ENCODE data around the gene SMARCA2.

Gene SMARCA2

DNA sequence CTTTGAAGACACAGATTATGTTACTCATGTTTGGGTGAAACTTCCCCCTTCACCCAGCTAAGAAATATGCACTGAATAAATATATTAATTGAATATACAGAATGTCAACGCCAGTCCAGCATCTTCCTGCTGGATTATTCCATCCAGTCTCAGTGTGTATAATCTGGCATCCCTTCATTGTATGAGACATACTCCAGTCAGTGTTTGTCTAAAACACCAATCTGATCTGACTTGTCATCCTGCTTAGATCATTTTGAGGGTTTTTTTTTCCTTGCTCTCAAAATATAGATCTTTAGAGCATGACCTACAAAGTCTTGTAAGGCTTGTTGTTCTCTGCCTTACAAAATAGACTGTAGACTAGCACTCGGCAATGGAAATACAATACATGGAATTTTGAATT, 195.1 kb downstream of the SMARCA2 start:
- no peak for DNase-seq (ENCODE audit: low read depth, low spot score)

DNA sequence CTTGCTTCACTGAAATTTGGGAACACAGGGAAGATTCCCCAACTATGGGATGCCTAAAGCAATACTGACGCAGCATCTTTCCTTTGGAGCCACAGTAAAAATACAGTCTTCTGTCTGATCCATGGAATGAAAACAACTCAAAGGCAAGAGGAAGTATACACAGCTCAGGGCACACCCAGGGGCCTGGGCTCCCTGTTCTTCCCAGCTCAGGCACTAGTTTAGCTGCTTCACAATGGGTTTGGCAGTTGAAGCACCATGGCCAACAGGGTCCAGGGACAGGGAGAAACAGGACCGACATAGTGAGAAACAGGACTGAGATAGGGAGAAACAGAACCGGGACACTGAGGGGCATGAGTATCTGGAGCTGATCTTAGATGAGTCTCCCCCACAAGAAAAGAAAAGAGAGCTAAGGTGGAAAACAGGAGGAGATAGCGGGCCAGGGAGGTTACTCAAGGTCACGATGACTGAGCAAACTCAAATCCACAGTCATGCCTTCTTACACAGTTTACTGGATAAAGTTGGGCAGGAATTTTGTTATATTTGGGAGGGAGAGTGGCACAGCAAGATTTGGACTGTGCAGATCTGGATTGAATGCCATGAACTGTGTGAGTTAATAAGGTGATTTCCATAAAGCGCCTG, 198.8 kb downstream of the SMARCA2 start:
- no peak for DNase-seq (ENCODE audit: low read depth, low spot score)

DNA sequence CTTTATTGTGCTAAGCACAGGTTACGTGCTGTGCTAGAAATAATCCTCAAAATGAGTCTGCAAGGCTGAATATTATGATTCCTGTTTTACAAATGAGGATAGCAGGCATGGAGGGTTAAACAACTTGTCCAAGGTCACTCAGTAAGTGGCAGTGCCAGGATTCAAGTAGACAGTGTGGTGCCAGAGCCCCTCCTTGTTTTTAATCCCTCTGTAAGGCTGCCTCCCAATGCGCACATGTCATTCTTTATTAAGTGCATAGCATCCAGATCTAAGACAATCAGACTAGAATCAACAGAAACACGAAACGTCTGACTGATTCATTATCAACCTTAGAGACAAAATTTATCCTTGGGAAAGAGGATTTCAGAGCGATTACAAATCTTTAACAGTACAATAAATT, 199.6 kb downstream of the SMARCA2 start:
- no peak for DNase-seq (ENCODE audit: low read depth, low spot score)

DNA sequence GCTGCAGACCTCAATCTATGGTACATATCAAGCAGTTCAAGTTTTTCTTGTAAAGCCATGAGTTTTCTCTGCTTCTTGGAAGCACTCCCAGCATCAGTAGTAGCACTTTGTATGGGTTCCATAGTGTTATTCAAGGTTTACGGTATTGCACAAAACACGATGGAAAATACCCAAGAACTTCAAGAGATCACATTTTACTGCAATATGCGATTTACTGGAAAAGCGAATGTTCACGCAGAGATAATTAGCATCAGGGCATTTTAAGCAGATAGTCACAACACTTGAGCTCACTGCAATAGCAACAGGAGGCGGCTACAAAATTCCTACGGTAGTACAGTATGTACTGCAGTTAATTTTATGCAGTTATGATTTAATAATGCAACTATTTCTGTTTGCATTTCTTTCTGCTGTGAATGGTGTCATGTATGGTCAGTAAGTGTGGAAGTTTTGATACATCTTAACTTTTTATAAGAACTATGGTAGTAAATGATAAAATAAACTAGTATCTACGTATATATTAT, 200.8 kb downstream of the SMARCA2 start:
- no peak for DNase-seq (ENCODE audit: low read depth, low spot score)

DNA sequence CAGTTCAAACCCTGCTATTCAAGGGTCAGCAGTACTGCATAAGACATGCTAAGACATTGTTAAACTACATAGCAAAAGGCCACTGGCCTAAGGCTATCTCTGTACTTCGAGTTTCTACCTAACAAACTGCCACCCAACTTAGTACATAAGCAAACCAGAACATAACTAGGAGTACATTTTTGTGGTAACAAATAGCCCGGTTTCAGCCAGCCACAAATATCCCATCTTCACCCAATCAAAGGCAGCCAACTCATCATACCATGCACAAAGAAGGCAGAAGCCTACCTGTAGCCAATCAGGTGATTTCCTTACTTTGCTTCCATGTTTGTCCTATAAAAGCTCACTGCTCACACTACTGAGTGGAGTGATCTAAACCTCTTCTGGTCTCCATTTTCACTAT, 201.4 kb downstream of the SMARCA2 start:
- DNase-seq (ENCODE audit: low read depth, low spot score): no peak

DNA sequence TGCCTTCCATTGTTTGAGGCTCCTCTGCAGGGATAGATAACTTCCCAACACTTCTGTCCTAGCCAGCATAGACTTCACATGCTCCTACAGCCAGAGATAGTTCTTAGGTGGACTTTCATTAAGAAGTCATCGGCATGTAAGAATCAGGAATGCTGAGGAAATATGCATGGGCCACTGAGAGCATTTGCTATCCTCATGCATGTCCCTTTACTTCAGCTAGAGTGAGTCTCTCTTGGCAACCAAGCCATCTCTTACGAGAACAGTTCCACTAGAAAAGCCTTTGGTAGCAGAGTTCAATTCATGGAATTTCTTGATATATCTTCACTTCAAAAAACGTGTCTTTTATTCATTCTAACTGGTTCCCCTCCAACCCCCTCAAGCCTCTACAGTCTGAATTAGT, 202.4 kb downstream of the SMARCA2 start:
- no peak for DNase-seq (ENCODE audit: low read depth, low spot score)

DNA sequence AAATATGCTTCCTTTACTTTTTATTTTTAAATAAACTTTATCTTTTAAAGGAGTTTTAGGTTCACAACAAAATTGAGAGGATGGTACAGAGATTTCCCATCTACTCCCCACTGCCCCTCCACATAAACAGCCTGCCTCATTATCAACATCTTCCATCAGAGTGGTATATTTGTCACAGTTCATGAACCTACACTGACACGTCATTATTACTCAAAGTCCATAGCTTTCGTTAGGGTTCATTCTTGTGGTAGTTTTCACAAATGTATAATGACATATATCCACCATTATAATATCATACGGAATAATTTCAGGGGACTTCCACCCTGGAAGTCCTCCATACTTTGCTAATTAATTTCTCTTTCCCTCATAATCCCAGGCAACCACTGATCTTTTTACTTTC, 204.9 kb downstream of the SMARCA2 start:
- DNase-seq (ENCODE audit: low read depth, low spot score): no peak

DNA sequence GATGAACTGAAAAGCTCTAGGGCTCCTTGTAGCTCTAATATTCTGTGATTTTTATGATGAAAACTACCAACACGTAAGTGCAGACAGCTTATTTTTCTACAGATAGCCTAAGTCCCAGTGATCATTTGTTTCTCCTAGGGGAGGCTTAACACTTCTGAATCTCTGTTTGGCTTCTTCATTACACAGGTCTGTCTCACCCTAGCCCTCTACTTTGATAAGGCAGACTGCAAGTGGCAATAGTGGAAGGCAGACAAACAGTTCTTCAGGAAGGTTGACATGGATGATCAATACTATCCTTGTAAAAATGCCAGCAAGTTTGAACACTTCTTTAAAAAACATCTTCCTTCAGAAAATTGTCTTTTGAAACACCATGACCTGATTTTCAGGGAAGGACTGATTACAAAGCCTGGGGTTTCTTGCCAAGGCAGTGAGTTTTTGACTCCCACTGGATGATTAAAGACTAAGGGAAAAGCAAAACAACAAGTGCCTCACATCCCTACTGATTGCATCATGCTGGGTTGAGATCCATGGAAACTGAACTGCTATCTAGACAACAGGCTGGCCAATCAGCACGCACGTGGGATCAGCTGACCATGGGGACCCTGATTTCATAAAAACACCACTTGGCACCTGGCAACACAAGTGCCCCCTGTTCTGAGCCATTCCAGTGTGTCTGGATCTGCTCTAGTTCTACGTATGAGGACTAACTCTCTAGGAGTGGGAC, 212.2 kb downstream of the SMARCA2 start:
- DNase-seq (ENCODE audit: low read depth, low spot score): no peak

DNA sequence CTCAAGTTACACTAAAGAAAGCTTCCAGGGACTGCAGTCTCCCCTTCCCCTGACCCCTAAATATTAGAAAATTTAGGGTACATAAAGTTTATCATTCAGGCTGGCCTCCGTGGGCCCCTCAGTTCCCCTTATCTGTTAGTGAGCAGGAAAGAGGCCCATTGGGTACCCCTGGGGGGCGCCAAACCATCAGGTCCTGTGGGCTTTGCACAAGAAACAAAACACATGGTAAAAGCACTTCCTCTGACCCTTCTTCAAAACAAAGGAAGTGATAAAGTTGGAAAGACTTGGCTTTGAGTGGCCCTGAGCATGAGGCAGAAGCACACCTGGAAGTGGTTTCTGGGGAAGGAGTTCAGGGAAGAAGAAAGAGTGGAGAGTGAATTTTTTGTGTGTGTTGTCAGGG, 213.0 kb downstream of the SMARCA2 start:
- DNase-seq (ENCODE audit: low read depth, low spot score): no peak

DNA sequence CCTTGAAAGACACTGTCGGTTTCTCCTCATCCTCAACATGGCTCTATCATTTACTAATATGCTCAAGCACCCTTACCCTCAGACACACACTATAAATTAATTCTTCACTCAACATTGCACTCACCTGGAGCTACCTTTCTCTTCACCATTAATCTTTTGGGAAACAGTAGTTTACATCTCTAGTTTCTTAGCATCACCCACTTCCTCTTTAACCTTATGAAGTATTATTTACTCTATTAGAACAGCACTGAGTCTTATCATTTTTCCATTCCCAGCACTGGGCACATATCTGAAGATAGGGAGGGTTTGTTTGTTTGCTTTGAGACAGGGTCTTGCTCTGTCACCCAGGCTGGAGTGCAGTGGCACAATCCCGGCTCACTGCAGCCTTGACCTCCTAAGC, 213.5 kb downstream of the SMARCA2 start:
- no peak for DNase-seq (ENCODE audit: low read depth, low spot score)

DNA sequence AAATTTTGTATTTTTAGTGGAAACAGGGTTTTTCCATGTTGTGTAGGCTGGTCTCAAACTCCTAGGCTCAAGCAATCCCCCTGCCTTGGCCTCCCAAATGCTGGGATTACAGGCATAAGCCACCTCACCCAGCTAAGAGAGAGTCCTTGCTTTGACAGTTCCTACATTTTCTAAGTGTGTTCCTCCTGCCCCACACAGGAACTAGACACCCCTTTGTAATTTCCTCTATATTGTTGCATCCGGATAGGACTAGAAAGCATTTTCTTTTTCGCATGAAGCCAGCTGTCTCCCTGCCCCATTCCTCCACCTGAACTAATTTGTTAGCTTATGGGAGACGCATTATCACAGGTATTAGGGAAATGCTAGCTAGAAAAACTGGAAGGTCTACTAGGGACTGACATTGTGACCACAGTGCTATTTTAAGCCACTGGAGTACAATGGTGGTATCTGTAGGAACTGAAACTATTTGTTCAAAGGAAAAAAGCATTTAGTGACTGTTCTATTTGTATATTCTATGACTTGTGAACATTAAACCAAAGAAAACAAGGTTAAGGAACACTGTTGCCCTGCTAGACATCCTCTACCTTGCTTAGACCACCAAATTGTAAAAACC, 214.1 kb downstream of the SMARCA2 start:
- no peak for DNase-seq (ENCODE audit: low read depth, low spot score)

DNA sequence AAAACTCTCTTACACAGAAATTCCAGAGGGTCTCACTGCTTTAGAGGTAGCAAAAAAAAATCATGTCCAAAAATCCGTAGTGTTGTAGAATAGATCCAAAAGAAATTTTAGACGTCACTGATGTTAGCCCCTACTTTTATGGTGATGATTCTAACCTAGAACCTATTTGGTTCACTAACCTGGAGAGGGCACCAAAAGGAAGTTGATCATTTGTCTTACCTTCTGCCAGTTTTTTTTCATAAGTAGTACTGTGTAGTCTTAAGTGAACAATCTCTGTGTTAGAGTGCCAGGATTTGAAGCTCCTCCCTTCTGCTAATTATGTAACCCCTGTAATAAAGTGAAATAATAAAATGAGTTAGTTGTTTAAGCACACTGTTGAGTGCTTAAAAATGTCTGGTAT, 215.2 kb downstream of the SMARCA2 start:
- DNase-seq (ENCODE audit: low read depth, low spot score): no peak

DNA sequence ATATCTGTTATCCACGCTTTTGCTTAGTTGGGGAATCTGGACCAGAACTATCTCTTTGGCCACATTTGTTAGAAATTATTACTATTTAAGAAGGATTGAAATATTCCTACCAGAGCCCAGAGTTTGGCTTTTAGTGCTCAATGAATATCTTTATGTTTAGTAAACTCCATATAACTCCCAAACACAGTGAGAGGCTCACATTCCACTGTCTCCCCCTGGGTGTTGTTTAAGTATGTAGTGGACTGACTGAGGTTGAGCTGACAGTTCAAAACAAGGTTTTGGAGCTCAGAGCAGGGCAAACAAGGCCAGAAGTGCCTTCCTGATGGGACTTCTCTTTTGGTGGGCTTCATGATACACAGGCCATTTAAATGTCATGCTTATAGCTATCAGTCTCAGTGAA, 216.0 kb downstream of the SMARCA2 start:
- no peak for DNase-seq (ENCODE audit: low read depth, low spot score)

DNA sequence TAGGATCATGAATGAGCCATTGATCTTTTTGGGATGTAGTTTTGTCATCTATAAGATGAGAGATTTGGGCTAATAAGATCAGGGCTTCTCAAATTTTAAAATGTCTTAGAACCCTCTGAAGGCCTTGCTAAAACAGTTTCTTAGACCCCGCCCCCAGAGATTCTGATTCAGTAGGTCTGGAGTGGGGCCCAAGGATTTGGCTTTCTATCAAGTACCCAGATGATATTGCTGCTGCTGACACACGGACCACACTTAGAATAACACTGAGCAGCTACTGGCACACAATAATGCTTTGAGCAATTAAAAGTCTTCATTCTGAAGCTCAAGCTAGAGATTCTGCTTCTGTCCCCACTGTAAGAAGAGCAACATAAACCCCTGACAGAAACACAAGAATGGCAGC, 216.7 kb downstream of the SMARCA2 start:
- DNase-seq (ENCODE audit: low read depth, low spot score): no peak

DNA sequence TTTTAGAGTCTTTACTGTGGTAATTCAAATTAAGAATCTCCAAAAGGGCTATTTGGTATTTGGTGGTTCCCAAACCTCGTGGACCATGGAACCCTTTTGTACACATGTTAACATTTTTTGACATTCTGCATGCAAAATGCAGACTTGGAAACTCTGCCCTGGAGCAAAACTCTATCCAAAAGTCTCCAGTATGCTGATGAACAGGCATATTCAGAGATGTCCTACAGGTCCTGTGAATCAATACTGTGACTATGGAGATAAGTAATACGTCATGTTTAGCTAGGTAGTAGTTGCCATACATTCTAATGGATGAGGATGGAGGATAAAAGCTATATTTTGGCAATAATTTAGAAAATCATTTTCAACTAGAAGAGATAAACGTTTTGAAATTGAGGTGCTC, 218.1 kb downstream of the SMARCA2 start:
- no peak for DNase-seq (ENCODE audit: low read depth, low spot score)

DNA sequence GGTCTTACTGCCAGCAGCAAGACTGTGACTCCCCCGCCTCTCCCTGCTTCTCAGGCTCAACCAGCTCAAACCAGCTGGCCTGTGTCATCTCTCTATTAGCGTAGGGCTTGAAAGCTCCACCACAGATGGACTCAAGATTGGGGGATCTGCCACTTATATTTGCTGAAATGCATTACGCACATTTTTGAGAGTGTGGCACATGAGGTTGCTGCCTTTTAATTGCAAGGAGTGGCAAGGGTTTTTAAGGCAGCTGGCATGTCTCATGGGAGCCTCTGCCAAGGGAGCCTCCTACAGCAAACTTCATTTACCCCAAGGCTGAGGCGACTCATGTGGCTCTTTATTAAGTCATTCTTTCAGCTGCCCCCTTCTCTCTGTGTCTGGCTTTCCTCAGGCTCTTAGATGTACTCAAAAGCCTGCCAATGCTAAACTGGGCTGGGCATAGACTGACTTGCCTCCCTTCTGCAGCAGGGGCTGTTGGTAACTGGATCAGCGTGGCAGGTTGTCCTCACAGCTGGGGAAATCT, 219.3 kb downstream of the SMARCA2 start:
- no peak for DNase-seq (ENCODE audit: low read depth, low spot score)

DNA sequence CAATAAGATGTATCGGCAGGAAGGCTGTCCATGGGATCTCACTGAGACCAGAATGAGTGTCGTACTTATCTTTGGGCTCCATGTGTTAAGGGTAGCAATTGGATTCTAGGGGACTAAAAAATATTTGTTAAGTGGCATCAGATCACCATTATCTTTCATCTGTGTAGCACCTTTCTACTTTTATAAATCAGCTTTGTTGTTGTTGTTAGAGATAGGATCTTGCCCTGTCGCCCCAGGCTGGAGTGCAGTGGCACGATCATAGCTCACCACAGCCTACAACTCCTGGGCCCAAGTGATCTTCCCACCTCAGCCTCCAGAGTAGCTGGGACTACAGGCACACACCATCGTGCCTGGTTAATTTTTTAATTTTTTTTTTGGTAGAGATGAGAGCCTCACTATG, 220.5 kb downstream of the SMARCA2 start:
- no peak for DNase-seq (ENCODE audit: low read depth, low spot score)

DNA sequence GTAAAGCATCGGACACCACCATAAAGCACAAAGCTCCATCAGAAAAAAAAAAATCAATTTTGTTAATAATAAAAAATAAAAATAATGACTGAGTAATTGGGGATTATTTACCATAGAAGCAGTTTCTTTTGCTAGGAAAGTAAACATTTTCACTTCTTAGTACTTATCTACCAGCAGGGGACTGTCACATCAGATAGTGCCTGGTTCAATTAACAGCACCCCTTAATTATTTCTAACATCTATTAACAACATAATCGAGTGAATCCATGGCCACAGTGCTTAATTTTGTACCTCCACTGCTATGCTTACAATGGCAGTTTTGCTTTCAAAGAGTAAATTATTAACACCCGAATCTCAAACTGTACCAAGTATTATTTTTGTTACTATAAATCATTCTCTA, 221.7 kb downstream of the SMARCA2 start:
- no peak for DNase-seq (ENCODE audit: low read depth, low spot score)

DNA sequence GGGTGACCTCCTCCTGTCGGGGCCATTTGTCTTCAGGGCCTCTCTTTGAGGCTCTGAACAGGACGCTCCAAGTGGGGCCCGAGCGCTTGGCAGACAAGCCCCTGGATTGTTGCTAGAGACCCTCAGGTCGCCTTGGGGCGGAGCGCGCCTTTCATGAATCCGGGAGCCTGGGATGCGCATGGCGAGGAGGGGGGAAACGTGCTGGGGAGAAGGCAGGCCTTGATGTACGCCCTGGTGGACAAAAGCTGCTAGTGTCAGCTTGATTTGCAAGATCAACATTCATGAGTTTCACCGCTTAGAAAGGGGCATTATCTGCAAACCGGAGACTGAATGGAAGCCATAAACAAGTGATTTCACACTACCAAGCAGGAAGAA, 226.3 kb downstream of the SMARCA2 start:
- DNase-seq (ENCODE audit: low read depth, low spot score): peak; percentile 87

DNA sequence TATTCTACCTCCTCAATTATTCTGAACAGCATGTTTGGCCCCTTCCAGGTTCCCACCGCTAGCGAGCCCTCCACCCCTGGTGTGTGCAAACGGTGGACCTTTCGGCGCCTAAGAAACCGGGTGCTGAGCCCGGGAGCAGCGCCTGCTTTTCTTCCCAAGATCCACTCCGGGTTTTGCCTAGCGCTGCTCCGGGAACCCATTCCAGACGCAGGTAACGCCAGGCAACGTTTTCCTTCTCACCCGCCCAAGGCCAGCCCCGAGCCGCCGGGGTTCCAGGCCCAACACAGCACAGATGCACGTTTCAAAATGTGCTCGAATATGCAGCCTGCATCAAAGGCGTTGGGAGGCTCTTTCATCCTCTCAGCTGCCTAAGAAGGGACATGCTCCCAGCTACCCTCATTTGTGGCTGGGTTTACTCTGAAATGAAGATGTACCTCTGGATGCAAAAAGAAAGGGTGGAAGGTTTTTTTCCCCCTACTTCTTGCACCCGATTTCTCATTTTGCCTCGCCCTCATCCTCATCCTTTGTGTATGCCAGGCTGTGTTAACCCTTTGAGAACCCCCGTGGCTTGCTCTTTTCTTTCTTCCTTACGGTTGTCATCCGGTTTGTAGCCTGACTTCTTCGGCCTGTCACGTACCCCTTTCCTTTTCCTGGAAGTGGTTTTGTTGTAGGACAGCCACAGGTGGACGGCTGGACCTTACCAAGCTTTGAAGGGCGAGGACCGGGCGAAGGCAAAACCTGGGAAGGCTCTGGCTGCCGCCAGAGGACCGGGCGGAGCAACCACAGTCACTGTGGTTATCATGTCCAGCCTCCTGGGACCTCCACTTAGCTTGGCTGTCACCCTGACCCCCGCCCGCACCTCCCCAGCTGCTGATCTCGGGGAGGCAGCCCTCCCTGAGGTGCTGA, 226.9 kb downstream of the SMARCA2 start:
- peak; percentile 88 for DNase-seq (ENCODE audit: low read depth, low spot score)

DNA sequence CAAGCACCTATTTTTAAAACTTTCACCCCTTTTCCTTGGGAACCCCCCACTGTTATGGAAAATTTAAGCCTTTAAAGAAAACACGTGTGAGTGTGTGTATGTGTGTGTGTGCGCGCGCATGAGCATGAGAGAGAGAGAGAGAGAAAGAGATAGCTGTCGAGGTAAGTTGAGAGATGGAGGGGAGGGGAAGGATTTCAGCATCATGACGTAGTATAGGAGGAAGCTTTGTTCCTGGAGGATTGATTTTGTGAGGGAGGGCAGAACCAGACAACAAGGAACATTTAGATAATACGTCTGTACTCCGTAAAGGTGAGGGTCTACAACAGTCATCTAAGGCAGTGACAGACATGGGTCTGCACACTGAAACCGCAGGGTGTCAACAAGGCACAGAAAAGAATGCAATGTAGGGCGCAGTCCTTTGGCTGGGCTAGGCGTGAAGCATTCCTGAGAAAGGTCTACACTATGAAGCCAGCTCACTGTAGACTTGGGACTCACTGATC, 227.7 kb downstream of the SMARCA2 start:
- no peak for DNase-seq (ENCODE audit: low read depth, low spot score)
